Measurements from ENCODE around the gene ZNHIT1. TPM values are rescaled to one million over a fixed set of nuclear protein-coding genes. Genes with fewer than 3 reads are reported as not detected.

ZNHIT1 gene
- 55.8 TPM for total RNA-seq
- long read RNA-seq, transcript ZNHIT1-201 (5 exons, 1,225 nt): major isoform, 80 of 92 reads
- long read RNA-seq, partial matches to known transcripts: 2 of 92 reads
- long read RNA-seq, other reads (novel, unspliced or antisense): 8 of 92 reads

- ATAC-seq (peak; percentile 94), DNase-seq (peak; percentile 98)
- intact Hi-C loops (cut with micrococcal nuclease): no loop called here
Measured at GRCh38 chr7:101217388-101218235, at the start of gene ZNHIT1, which contains the start of gene PLOD3. TSS of gene ZNHIT1 (plus strand) at chr7:101218165. CDS start at chr7:101218196, 31 bp downstream. TSS of gene PLOD3 (minus strand) at chr7:101217581. CDS start at chr7:101217274, 307 bp downstream.

- DNase-seq (no peak), ATAC-seq (no peak)
- intact Hi-C loops (cut with micrococcal nuclease): no loop called here
Measured at GRCh38 chr7:101168412-101169049, 49.4 kb upstream of the ZNHIT1 start.

- intact Hi-C loops (cut with micrococcal nuclease): no loop called here
- ATAC-seq (no peak), DNase-seq (no peak)
Measured at GRCh38 chr7:101169110-101169837, 48.7 kb upstream of the ZNHIT1 start.

- peak; percentile 79 for DNase-seq
- intact Hi-C loops (cut with micrococcal nuclease): no loop called here
- peak; percentile 50 for ATAC-seq
Measured at GRCh38 chr7:101169838-101170551, 48.0 kb upstream of the ZNHIT1 start.

GRCh38 chr7:101170617-101171441 lies 47.1 kb upstream of the ZNHIT1 start:
- no peak for ATAC-seq
- intact Hi-C loops (cut with micrococcal nuclease): no loop called here
- no peak for DNase-seq

- DNase-seq (no peak), ATAC-seq (no peak)
- intact Hi-C loops (cut with micrococcal nuclease): no loop called here
Measured at GRCh38 chr7:101171442-101171837, 46.5 kb upstream of the ZNHIT1 start.

- no peak for ATAC-seq
- intact Hi-C loops (cut with micrococcal nuclease): no loop called here
- no peak for DNase-seq
Measured at GRCh38 chr7:101172005-101172853, 45.7 kb upstream of the ZNHIT1 start.

GRCh38 chr7:101172854-101173751 lies 44.9 kb upstream of the ZNHIT1 start:
- ATAC-seq (peak; percentile 87), DNase-seq (peak; percentile 83)
- intact Hi-C loops (cut with micrococcal nuclease): no loop called here

- intact Hi-C loops (cut with micrococcal nuclease): no loop called here
- DNase-seq: no peak
- ATAC-seq: no peak
Measured at GRCh38 chr7:101173752-101174244, 44.2 kb upstream of the ZNHIT1 start.

GRCh38 chr7:101174322-101174854 lies 43.6 kb upstream of the ZNHIT1 start:
- intact Hi-C loops (cut with micrococcal nuclease): no loop called here
- DNase-seq (no peak), ATAC-seq (no peak)

GRCh38 chr7:101175664-101176063 lies 42.3 kb upstream of the ZNHIT1 start:
- ATAC-seq (no peak), DNase-seq (no peak)
- intact Hi-C loops (cut with micrococcal nuclease): no loop called here

GRCh38 chr7:101177644-101178043 lies 40.3 kb upstream of the ZNHIT1 start:
- no peak for ATAC-seq
- no peak for DNase-seq
- intact Hi-C loops (cut with micrococcal nuclease): no loop called here

- DNase-seq: no peak
- intact Hi-C loops (cut with micrococcal nuclease): no loop called here
- ATAC-seq: no peak
Measured at GRCh38 chr7:101179117-101179516, 38.8 kb upstream of the ZNHIT1 start.

GRCh38 chr7:101179713-101180112 lies 38.3 kb upstream of the ZNHIT1 start:
- ATAC-seq: no peak
- no peak for DNase-seq
- intact Hi-C loops (cut with micrococcal nuclease): no loop called here

GRCh38 chr7:101180130-101180755 lies 37.7 kb upstream of the ZNHIT1 start, which contains the start of gene NAT16:
TSS of gene NAT16 (minus strand) at chr7:101180293. CDS start at chr7:101174807, 5,486 bp downstream.
- intact Hi-C loops (cut with micrococcal nuclease): no loop called here
- DNase-seq: no peak
- no peak for ATAC-seq

Measured in left ventricle myocardium superior (tissue), 1 donor.